Measurements from ENCODE around the gene NOXO1. TPM values are rescaled to one million over a fixed set of nuclear protein-coding genes. Genes with fewer than 3 reads are reported as not detected.
A peak's percentile ranks its signal among the peaks of the same experiment; 100 is the strongest.

NOXO1 gene
- total and polyA plus RNA-seq, 9 of the 15 experiments (the other 6 are each of a cell fraction or from before 2014, with no cell fraction given): not detected

GRCh38 chr16:1990351-1991134 lies 9.3 kb upstream of the NOXO1 start (continued):
- TF ChIP-seq, protein P1, sequence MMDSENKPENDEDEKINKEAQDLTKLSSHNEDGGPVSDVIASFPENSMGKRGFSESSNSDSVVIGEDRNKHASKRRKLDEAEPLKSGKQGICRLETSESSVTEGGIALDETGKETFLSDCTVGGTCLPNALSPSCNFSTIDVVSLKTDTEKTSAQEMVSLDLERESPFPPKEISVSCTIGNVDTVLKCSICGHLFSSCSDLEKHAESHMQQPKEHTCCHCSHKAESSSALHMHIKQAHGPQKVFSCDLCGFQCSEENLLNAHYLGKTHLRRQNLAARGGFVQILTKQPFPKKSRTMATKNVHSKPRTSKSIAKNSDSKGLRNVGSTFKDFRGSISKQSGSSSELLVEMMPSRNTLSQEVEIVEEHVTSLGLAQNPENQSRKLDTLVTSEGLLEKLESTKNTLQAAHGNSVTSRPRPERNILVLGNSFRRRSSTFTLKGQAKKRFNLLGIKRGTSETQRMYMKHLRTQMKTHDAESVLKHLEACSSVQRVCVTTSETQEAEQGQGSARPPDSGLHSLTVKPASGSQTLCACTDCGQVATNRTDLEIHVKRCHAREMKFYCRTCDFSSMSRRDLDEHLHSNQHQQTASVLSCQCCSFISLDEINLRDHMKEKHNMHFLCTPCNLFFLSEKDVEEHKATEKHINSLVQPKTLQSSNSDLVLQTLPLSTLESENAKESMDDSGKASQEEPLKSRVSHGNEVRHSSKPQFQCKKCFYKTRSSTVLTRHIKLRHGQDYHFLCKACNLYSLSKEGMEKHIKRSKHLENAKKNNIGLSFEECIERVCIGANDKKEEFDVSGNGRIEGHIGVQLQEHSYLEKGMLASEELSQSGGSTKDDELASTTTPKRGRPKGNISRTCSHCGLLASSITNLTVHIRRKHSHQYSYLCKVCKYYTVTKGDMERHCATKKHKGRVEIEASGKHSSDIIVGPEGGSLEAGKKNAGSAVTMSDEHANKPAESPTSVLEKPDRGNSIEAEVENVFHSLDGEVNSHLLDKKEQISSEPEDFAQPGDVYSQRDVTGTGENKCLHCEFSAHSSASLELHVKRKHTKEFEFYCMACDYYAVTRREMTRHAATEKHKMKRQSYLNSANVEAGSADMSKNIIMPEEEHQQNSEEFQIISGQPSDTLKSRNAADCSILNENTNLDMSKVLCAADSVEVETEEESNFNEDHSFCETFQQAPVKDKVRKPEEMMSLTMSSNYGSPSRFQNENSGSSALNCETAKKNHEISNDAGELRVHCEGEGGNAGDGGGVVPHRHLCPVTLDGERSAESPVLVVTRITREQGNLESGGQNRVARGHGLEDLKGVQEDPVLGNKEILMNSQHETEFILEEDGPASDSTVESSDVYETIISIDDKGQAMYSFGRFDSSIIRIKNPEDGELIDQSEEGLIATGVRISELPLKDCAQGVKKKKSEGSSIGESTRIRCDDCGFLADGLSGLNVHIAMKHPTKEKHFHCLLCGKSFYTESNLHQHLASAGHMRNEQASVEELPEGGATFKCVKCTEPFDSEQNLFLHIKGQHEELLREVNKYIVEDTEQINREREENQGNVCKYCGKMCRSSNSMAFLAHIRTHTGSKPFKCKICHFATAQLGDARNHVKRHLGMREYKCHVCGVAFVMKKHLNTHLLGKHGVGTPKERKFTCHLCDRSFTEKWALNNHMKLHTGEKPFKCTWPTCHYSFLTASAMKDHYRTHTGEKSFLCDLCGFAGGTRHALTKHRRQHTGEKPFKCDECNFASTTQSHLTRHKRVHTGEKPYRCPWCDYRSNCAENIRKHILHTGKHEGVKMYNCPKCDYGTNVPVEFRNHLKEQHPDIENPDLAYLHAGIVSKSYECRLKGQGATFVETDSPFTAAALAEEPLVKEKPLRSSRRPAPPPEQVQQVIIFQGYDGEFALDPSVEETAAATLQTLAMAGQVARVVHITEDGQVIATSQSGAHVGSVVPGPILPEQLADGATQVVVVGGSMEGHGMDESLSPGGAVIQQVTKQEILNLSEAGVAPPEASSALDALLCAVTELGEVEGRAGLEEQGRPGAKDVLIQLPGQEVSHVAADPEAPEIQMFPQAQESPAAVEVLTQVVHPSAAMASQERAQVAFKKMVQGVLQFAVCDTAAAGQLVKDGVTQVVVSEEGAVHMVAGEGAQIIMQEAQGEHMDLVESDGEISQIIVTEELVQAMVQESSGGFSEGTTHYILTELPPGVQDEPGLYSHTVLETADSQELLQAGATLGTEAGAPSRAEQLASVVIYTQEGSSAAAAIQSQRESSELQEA (IDR thresholded peaks at IDR 0.05; ENCODE audit: low read depth): peak; percentile 52; the same call in 1 of the 2 replicates
- TF ChIP-seq C11orf30 (IDR thresholded peaks at IDR 0.05; ENCODE audit: low read depth): no peak
- TF ChIP-seq MAZ (CRISPR knock-in tag; conservative IDR thresholded peaks at IDR 0.05 in 1 of 2, IDR thresholded peaks at IDR 0.05 in 1 of 2): peak in 1 of 2 experiments; percentile 38; a peak in 1 of 4 replicates
- TF ChIP-seq JUND (IDR thresholded peaks at IDR 0.05; ENCODE audit: borderline replicate concordance, low read depth, low read length): peak; percentile 89
- peak; percentile 75; the same call in 1 of the 3 replicates for TF ChIP-seq JUND (tag; IDR thresholded peaks at IDR 0.05; ENCODE audit: borderline replicate concordance, low read depth, low read length)
- no peak for TF ChIP-seq HSF4 (CRISPR knock-in tag; IDR thresholded peaks at IDR 0.05; ENCODE audit: borderline replicate concordance)
- no peak for TF ChIP-seq RBM15 (IDR thresholded peaks at IDR 0.05; ENCODE audit: insufficient read depth, low read length)
- no peak for TF ChIP-seq MBD2 (IDR thresholded peaks at IDR 0.05; ENCODE audit: borderline replicate concordance, low read depth)
- peak; percentile 81 for TF ChIP-seq CREM (IDR thresholded peaks at IDR 0.05; ENCODE audit: low read depth)
- TF ChIP-seq NFIC (IDR thresholded peaks at IDR 0.05): peak; percentile 24; the same call in 1 of the 2 replicates
- 0 out of 2 replicates have a peak, but pooled peaks have one; percentile 51 for TF ChIP-seq ARID4B (CRISPR knock-in tag; IDR thresholded peaks at IDR 0.05)

Measured in K562 (cell line).